H1 (cell line): Measurements from ENCODE around the gene SEMA4D. TPM values are rescaled to one million over a fixed set of nuclear protein-coding genes. Genes with fewer than 3 reads are reported as not detected.

Experiments
- BACH1 ChIP-seq: IDR thresholded peaks from 2 replicates; pipeline ENCODE4 v1.6.1; 2012; ENCODE audit warnings: low read length, improper control_type of control experiment
- CBX5 ChIP-seq: fragments of 300-800, 300-1000 bp; sonication (generic); IDR thresholded peaks from 2 replicates; pipeline ENCODE4 v1.7.1; 2016; ENCODE audit warnings: antibody characterized with exemption, low read length, low read depth
- CBX8 ChIP-seq: fragments of 300-800, 300-1000 bp; sonication (generic); IDR thresholded peaks from 2 replicates; pipeline ENCODE4 v1.7.1; 2016; ENCODE audit warnings: low read depth, low read length, borderline replicate concordance
- CEBPB ChIP-seq: IDR thresholded peaks from 2 replicates; pipeline ENCODE4 v1.6.1; 2012; ENCODE audit warnings: low read depth, low read length
- CHD7 ChIP-seq: fragments of 300-600 bp; sonication (generic); IDR thresholded peaks from 2 replicates; pipeline ENCODE4 v1.7.1; 2012; ENCODE audit warnings: low read length, moderate library complexity, mild to moderate bottlenecking, inconsistent platforms; ENCODE audit not compliant: insufficient replicate concordance
- KDM5A ChIP-seq: fragments of 200-600 bp; IDR thresholded peaks from 2 replicates; pipeline ENCODE4 v1.7.1; 2012; ENCODE audit warnings: mild to moderate bottlenecking, low read length, inconsistent platforms, mixed read lengths
- TCF12 ChIP-seq: IDR thresholded peaks from 2 replicates; pipeline ENCODE4 v1.6.1; 2011; ENCODE audit warnings: low read depth, mild to moderate bottlenecking, low read length
- ZNF274 ChIP-seq: IDR thresholded peaks from 2 replicates; pipeline ENCODE4 v1.7.0; 2012; ENCODE audit warnings: low read length, borderline replicate concordance; ENCODE audit errors: extremely low read depth
- polyA plus RNA-seq, 7 experiments: library from polyadenylated mRNA; depleted of rRNA in 3 of 7; stranded (reverse) in 5 of 7; unstranded in 2 of 7; fragments of >200 nt in 5 of 7; fragments of 200-250 nt in 2 of 7; gene quantifications; 1 replicate in 5 of 7; 2 replicates in 1 of 7; 4 replicates in 1 of 7; pipeline versions ENCODE4 v1.2.1 to v1.2.3, GENCODE V29; 2011 to 2013; ENCODE audit warnings: missing spikeins in 2 of 7, mixed read lengths in 2 of 7
- total RNA-seq: library from RNA; stranded (reverse); fragmentation: NEBNext Ultra II Directional; extraction: Animal tissue kit (Norgen Biotek cat#: 25700); gene quantifications from 2 replicates; pipeline ENCODE4 v1.2.1, GENCODE V29; 2021

The SEMA4D gene
- total and polyA plus RNA-seq, 2 of the 8 experiments (the other 6 are each of a cell fraction or from before 2014, with no cell fraction given) = 21.0 to 70.4 TPM

DNA sequence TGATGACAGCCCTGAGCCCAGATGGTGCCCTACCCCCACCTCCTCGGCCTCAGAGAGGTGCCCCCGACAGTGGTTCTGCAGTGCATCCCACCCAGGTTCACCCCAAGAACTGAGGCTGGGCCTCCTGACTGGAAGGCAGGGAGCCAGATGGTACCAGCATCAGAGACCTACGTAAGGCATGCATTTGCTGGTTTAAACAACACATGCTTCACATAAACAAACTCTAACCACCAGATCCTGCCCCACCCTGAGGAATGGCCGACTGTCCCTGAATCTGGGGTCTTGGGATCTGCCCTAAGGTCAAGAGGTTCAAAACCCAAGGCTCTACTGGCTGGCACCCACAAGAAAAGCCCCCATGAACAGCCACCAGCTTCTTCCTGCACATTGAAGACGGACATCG, 106.3 kb downstream of the SEMA4D start (continued):
- no peak for TF ChIP-seq CHD7
- no peak for TF ChIP-seq BACH1
- TF ChIP-seq TCF12 = no peak
- TF ChIP-seq KDM5A = no peak
- no peak for TF ChIP-seq CBX8
- no peak for TF ChIP-seq CBX5
- no peak for TF ChIP-seq ZNF274
- no peak for TF ChIP-seq CEBPB
- TF ChIP-seq, all 59 proteins: peak for 0
